Fibroblast of mammary gland (primary cell): ENCODE results near the gene GLT6D1.

Experiments
- DNase-seq: peaks from one replicate; pipeline ENCODE4 v3.0.0-alpha.2; 2010; ENCODE audit warnings: low read depth
- H3K4me3 ChIP-seq: 2 replicates; pipeline ENCODE4 v1.5.1; 2011; ENCODE audit warnings: low read depth, mild to moderate bottlenecking, low read length, moderate library complexity; ENCODE audit not compliant: control insufficient read depth
- CTCF ChIP-seq: conservative IDR thresholded peaks from 2 replicates; pipeline ENCODE4 v1.5.1; 2011; ENCODE audit warnings: low read depth, low read length, inconsistent platforms; ENCODE audit not compliant: control insufficient read depth, insufficient read depth

Gene GLT6D1

GRCh38 chr9:135624282-135624681, 15.1 kb downstream of the GLT6D1 start:
- DNase-seq, result no peak
- no peak for TF ChIP-seq CTCF
- no peak overlapping the region for H3K4me3 ChIP-seq

GRCh38 chr9:135622415-135623020, 16.8 kb downstream of the GLT6D1 start:
- no peak overlapping the region for H3K4me3 ChIP-seq
- no peak for DNase-seq
- no peak for TF ChIP-seq CTCF

DNA sequence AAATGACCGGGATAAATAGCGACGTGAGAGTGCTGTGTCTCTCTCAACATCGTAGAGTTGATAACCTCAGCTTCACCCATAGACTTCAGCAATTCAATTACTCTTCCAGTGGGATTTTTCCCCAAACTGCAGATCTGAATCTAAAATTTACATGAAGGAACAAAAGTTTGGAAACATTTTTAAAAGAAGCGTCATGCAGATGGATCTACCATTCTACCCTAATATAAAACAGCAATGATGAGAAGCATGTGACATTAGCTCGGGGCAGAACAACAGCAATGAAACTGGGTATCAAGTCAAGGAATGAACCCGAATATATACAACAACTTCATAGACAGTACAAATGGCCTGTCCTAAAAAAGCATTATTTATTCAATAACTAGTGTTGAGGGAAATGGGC, 18.8 kb downstream of the GLT6D1 start:
- no peak for TF ChIP-seq CTCF
- no peak overlapping the region for H3K4me3 ChIP-seq
- no peak for DNase-seq

DNA sequence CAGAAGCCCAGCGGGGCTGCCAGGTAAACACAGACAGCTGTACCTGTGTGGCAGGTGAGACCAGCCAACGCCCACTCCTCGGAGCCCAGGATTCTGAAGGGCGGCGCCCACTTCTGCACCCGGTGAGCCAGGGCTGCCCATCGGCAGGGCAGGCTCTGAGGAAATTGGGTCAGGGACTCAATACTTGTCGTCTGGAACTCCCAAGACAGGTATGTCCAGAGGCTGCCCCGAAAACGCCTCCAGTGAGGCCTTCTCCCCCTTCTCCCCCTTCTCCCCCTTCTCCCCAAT, 19.8 kb downstream of the GLT6D1 start:
- DNase-seq, result no peak
- TF ChIP-seq CTCF, result no peak
- no peak overlapping the region for H3K4me3 ChIP-seq

GRCh38 chr9:135618866-135619598, 20.3 kb downstream of the GLT6D1 start:
- DNase-seq, result no peak
- no peak overlapping the region for H3K4me3 ChIP-seq
- TF ChIP-seq CTCF, result no peak

DNA sequence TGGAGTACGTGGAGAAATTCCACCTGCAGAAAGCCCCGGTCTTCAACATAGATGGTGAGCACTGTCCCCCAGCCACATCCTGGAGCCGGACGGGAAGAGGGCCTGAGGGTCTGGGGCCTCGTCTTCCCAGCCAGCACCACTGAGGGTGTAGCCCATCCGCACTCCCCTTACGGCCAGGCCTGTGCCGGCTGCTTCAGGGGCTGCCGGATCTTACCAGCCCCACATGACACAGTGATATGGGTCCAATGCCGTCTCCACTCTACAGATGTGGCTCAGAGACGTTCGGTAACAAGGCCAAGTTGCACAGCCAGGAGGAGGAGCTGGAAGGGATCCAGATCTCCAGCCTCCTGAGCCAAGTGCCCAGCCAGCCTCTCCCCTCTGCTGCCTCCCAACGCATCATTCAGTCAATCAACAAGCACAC, 21.3 kb downstream of the GLT6D1 start:
- H3K4me3 ChIP-seq, result no peak overlapping the region
- no peak for TF ChIP-seq CTCF
- DNase-seq, result no peak

GRCh38 chr9:135617538-135617900, 21.8 kb downstream of the GLT6D1 start:
- TF ChIP-seq CTCF, result no peak
- no peak overlapping the region for H3K4me3 ChIP-seq
- DNase-seq, result no peak
